ENCODE results near the gene MCM3.

DNA sequence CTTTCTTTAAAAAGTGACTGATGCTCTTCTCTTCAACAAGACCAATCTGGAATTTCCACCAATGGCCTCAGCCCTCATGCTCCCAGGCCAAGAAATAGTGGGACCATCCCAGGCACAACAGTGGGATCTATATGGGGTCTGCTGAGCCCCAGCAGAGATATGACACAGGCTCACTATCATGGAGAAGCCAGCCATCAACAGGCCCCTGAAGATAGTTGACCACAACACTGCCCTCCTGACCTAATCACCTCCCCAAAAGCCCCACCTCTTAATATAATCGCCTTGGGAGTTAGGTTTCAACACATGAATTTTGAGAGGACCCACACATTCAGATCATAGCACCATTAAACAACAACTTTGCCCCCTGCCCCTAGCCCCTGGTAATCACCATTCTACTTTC, 16.8 kb upstream of the MCM3 start:
- TF ChIP-seq ZNF138 (tag by site-specific recombination; IDR thresholded peaks at IDR 0.05; ENCODE audit: borderline replicate concordance): no peak
- TF ChIP-seq ZNF184 (tag by site-specific recombination; IDR thresholded peaks at IDR 0.05): no peak
- TF ChIP-seq ZNF366 (tag by site-specific recombination; conservative IDR thresholded peaks at IDR 0.05): no peak
- TF ChIP-seq, protein P1, sequence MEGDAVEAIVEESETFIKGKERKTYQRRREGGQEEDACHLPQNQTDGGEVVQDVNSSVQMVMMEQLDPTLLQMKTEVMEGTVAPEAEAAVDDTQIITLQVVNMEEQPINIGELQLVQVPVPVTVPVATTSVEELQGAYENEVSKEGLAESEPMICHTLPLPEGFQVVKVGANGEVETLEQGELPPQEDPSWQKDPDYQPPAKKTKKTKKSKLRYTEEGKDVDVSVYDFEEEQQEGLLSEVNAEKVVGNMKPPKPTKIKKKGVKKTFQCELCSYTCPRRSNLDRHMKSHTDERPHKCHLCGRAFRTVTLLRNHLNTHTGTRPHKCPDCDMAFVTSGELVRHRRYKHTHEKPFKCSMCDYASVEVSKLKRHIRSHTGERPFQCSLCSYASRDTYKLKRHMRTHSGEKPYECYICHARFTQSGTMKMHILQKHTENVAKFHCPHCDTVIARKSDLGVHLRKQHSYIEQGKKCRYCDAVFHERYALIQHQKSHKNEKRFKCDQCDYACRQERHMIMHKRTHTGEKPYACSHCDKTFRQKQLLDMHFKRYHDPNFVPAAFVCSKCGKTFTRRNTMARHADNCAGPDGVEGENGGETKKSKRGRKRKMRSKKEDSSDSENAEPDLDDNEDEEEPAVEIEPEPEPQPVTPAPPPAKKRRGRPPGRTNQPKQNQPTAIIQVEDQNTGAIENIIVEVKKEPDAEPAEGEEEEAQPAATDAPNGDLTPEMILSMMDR (tag by site-specific recombination; IDR thresholded peaks at IDR 0.05): no peak
- TF ChIP-seq ZNF747 (tag by site-specific recombination; IDR thresholded peaks at IDR 0.05): no peak
- no peak for TF ChIP-seq ZNF510 (tag by site-specific recombination; IDR thresholded peaks at IDR 0.05; ENCODE audit: insufficient replicate concordance)
- TF ChIP-seq, protein P2, sequence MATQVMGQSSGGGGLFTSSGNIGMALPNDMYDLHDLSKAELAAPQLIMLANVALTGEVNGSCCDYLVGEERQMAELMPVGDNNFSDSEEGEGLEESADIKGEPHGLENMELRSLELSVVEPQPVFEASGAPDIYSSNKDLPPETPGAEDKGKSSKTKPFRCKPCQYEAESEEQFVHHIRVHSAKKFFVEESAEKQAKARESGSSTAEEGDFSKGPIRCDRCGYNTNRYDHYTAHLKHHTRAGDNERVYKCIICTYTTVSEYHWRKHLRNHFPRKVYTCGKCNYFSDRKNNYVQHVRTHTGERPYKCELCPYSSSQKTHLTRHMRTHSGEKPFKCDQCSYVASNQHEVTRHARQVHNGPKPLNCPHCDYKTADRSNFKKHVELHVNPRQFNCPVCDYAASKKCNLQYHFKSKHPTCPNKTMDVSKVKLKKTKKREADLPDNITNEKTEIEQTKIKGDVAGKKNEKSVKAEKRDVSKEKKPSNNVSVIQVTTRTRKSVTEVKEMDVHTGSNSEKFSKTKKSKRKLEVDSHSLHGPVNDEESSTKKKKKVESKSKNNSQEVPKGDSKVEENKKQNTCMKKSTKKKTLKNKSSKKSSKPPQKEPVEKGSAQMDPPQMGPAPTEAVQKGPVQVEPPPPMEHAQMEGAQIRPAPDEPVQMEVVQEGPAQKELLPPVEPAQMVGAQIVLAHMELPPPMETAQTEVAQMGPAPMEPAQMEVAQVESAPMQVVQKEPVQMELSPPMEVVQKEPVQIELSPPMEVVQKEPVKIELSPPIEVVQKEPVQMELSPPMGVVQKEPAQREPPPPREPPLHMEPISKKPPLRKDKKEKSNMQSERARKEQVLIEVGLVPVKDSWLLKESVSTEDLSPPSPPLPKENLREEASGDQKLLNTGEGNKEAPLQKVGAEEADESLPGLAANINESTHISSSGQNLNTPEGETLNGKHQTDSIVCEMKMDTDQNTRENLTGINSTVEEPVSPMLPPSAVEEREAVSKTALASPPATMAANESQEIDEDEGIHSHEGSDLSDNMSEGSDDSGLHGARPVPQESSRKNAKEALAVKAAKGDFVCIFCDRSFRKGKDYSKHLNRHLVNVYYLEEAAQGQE (tag by site-specific recombination; IDR thresholded peaks at IDR 0.05): no peak
- no peak for TF ChIP-seq ZNF239 (tag by site-specific recombination; IDR thresholded peaks at IDR 0.05)
